Mammary epithelial cell (primary cell): ENCODE measurements around the gene TRPM1.

Experiments used
- EZH2 ChIP-seq: IDR thresholded peaks from 2 replicates; pipeline ENCODE4 v1.6.1; 2012; ENCODE audit warnings: low read length, inconsistent platforms, borderline replicate concordance
- TF ChIP-seq, protein P1 (sequence below), 2 donors: IDR thresholded peaks in 1 of 2; conservative IDR thresholded peaks in 1 of 2; 2 replicates each; pipeline ENCODE4 v1.5.1; 2011 to 2012; ENCODE audit warnings: inconsistent platforms in 2 of 2, low read length in 2 of 2, mild to moderate bottlenecking in 2 of 2, control low read depth in 1 of 2, low read depth in 1 of 2; ENCODE audit not compliant: insufficient read depth in 1 of 2; ENCODE audit errors: extremely low read depth in 1 of 2

- TF ChIP-seq, protein P1, sequence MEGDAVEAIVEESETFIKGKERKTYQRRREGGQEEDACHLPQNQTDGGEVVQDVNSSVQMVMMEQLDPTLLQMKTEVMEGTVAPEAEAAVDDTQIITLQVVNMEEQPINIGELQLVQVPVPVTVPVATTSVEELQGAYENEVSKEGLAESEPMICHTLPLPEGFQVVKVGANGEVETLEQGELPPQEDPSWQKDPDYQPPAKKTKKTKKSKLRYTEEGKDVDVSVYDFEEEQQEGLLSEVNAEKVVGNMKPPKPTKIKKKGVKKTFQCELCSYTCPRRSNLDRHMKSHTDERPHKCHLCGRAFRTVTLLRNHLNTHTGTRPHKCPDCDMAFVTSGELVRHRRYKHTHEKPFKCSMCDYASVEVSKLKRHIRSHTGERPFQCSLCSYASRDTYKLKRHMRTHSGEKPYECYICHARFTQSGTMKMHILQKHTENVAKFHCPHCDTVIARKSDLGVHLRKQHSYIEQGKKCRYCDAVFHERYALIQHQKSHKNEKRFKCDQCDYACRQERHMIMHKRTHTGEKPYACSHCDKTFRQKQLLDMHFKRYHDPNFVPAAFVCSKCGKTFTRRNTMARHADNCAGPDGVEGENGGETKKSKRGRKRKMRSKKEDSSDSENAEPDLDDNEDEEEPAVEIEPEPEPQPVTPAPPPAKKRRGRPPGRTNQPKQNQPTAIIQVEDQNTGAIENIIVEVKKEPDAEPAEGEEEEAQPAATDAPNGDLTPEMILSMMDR (conservative IDR thresholded peaks at IDR 0.05 in 1 of 2, IDR thresholded peaks at IDR 0.05 in 1 of 2; ENCODE audit: extremely low read depth in 1 of 2, insufficient read depth in 1 of 2, low read depth in 1 of 2, low read length in 2 of 2), result no peak
- TF ChIP-seq EZH2, result no peak
These were observed 38.6 kb downstream of the TRPM1 start for GRCh38 chr15:31062911-31063310.
